Measurements from ENCODE around the gene B9D2. TPM values are rescaled to one million over a fixed set of nuclear protein-coding genes. Genes with fewer than 3 reads are reported as not detected.

The B9D2 gene
- total RNA-seq, 1 donor from 2014 or later: 2.5 TPM

GRCh38 chr19:41319500-41320184, 44.3 kb downstream of the B9D2 start:
- no peak for TF ChIP-seq EZH2phosphoT487 (IDR thresholded peaks at IDR 0.05)
- TF ChIP-seq EZH2 (IDR thresholded peaks at IDR 0.05): no peak
- TF ChIP-seq CTCF (IDR thresholded peaks at IDR 0.05): no peak
- no peak overlapping the region for H2AFZ ChIP-seq (replicated peaks)
- no peaks in the 10 kb centered on the region for H3K79me2 ChIP-seq (ENCODE audit: low read depth)
- peaks cover 16% of the 10 kb centered on the region for H4K20me1 ChIP-seq (ENCODE audit: low read depth)
- H3K4me3 Mint-ChIP-seq: no peak overlapping the region
- no peak overlapping the region for H3K27ac ChIP-seq
- peaks cover 20% of the 10 kb centered on the region for H3K4me1 Mint-ChIP-seq
- no peaks in the 10 kb centered on the region for H3K9me3 Mint-ChIP-seq
- H3K27me3 ChIP-seq: no peaks in the 10 kb centered on the region
- no peak for DNase-seq (ENCODE audit: low spot score)
- no peak overlapping the region for H3K9ac ChIP-seq
- H3K4me2 ChIP-seq: no peak overlapping the region
- no peak overlapping the region for H3K27ac Mint-ChIP-seq
- no peaks in the 10 kb centered on the region for H3K9me3 ChIP-seq (ENCODE audit: low read depth)
- H3K4me3 ChIP-seq: no peak overlapping the region
- H3F3A ChIP-seq (ENCODE audit: low read depth): peaks cover 14% of the 10 kb centered on the region
- peaks cover 5% of the 10 kb centered on the region for H3K27me3 Mint-ChIP-seq (ENCODE audit: insufficient read depth, low read depth)
- H3K36me3 Mint-ChIP-seq: peaks cover 21% of the 10 kb centered on the region
- H3K4me1 ChIP-seq: peaks cover 6% of the 10 kb centered on the region
- H3K36me3 ChIP-seq: peaks cover 4% of the 10 kb centered on the region

DNA sequence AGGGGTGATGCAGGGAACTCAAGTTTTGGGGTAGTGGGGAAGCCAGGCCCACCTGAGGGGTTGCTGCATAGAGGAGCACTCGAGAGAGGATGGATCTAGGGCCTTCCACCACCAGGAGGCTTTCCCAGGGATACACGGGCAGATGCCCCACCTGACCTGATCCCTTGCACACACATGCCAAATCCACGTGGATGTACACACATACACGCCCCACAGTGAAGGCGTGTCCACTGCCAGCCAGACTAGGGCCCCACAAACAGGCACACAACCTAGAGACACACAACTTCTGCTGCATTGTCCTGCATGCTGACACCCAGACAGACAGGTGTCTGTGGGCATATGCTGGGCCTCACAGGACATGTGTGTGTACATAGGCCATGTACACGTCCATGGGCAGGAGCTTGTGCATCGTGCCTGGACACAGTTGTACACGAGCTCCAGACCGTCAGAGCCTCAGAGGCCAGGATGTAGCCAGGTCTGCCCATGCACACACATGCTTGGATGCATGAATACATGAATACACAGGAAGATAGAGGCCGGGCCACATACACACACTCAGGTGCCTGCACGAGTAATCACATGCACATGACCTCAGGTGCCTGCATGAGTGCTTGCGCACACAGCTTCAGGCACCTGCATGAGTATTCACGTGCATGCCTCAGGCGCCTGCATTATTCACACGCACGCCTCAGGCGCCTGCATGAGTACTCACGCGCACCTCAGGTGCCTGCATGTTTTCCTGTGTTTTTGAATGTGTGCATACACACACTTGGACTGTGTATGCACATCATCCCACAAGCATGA, 45.1 kb downstream of the B9D2 start:
- peaks cover 12% of the 10 kb centered on the region for H3K4me1 Mint-ChIP-seq
- no peak for DNase-seq (ENCODE audit: low spot score)
- no peaks in the 10 kb centered on the region for H3K9me3 Mint-ChIP-seq
- peaks cover 21% of the 10 kb centered on the region for H3K36me3 Mint-ChIP-seq
- H3K79me2 ChIP-seq (ENCODE audit: low read depth): no peaks in the 10 kb centered on the region
- no peaks in the 10 kb centered on the region for H3K4me1 ChIP-seq
- TF ChIP-seq EZH2 (IDR thresholded peaks at IDR 0.05): no peak
- TF ChIP-seq EZH2phosphoT487 (IDR thresholded peaks at IDR 0.05): no peak
- no peak for TF ChIP-seq CTCF (IDR thresholded peaks at IDR 0.05)
- H3K27ac Mint-ChIP-seq: no peak overlapping the region
- no peaks in the 10 kb centered on the region for H3K27me3 ChIP-seq
- peaks cover 7% of the 10 kb centered on the region for H3F3A ChIP-seq (ENCODE audit: low read depth)
- H2AFZ ChIP-seq (replicated peaks): no peak overlapping the region
- no peak overlapping the region for H3K9ac ChIP-seq
- H4K20me1 ChIP-seq (ENCODE audit: low read depth): peaks cover 8% of the 10 kb centered on the region
- no peak overlapping the region for H3K4me3 Mint-ChIP-seq
- H3K27me3 Mint-ChIP-seq (ENCODE audit: insufficient read depth, low read depth): peaks cover 4% of the 10 kb centered on the region
- H3K4me2 ChIP-seq: no peak overlapping the region
- no peak overlapping the region for H3K27ac ChIP-seq
- peaks cover 4% of the 10 kb centered on the region for H3K36me3 ChIP-seq
- no peak overlapping the region for H3K4me3 ChIP-seq
- no peaks in the 10 kb centered on the region for H3K9me3 ChIP-seq (ENCODE audit: low read depth)

- no peaks in the 10 kb centered on the region for H4K20me1 ChIP-seq (ENCODE audit: low read depth)
- Mint-ChIP-seq H3K4me3 (no peak overlapping the region), H3K9me3 (no peaks in the 10 kb centered on the region), H3K27ac (no peak overlapping the region), H3K27me3 (ENCODE audit: insufficient read depth, low read depth) (peaks cover 4% of the 10 kb centered on the region), H3K4me1 (peaks cover 5% of the 10 kb centered on the region), H3K36me3 (peaks cover 27% of the 10 kb centered on the region)
- no peak overlapping the region for H3K27ac ChIP-seq
- DNase-seq (ENCODE audit: low spot score): no peak
- no peak overlapping the region for H3K4me3 ChIP-seq
- TF ChIP-seq EZH2phosphoT487 (IDR thresholded peaks at IDR 0.05) (no peak), EZH2 (IDR thresholded peaks at IDR 0.05) (no peak), CTCF (IDR thresholded peaks at IDR 0.05) (no peak)
- H3K27me3 ChIP-seq: no peaks in the 10 kb centered on the region
- H2AFZ ChIP-seq (replicated peaks): no peak overlapping the region
- no peak overlapping the region for H3K9ac ChIP-seq
- H3K4me1 ChIP-seq: peaks cover 2% of the 10 kb centered on the region
- H3K9me3 ChIP-seq (ENCODE audit: low read depth): no peaks in the 10 kb centered on the region
- H3K4me2 ChIP-seq: no peak overlapping the region
- peaks cover 17% of the 10 kb centered on the region for H3K79me2 ChIP-seq (ENCODE audit: low read depth)
- peaks cover 5% of the 10 kb centered on the region for H3F3A ChIP-seq (ENCODE audit: low read depth)
- H3K36me3 ChIP-seq: peaks cover 4% of the 10 kb centered on the region
These were observed 47.5 kb downstream of the B9D2 start for GRCh38 chr19:41316306-41316920.

Measured in neural progenitor cell (in vitro differentiated cells).